NAMALWA (cell line): ENCODE measurements around the gene AMFR.
A peak's percentile ranks its signal among the peaks of the same experiment; 100 is the strongest.

ENCODE experiments used
- DNase-seq: peaks from one replicate; pipeline ENCODE4 v3.0.0-alpha.2; 2015; ENCODE audit warnings: low spot score

The AMFR gene

DNA sequence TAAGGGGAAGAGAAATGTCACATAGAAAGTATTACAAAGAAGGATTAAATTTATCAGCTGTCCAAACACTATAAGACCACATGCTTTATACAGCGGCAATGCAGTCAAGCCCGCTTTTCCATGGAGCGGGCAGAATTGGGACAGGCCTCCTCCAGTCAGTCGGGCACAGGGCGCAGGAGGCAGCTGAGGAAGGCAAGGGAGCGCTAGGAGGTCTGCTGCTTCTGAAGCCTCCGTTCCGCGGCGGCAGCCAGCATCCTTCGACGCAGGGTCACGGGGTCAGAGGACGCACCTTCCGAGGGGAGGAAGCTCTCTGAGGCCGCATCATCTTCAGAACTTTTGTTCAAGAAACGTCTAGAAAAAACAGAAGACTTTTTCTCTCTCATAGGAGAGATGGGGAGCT is 62.6 kb downstream of the AMFR start:
- DNase-seq = no peak

DNA sequence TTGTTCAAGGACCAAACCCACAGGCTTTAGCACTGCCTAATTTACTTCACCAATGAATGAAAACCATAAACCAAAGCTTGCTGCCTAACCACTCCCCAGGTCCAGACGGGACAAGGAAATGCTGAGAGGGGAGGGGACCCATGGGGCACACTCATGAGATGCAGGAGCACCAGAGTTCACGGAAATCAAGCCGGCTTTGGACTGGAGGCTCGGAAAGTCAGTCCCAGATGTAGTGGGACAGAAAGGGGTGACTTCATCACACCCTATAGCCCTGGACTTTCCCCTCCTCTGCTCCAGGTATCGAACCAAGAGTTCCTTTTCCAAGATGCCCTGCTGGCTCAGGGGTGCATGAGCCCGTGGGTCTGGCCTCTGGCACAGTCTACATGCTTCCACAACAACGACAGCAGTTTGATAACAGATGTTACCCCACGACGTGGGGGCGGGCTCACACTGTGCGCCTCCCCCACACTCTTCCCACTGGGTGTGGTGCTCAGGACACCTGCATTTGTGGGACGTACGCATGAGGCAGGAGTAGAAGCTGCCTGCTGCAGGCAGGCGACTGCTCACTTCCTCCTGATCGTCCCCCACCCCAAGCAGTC is 63.2 kb downstream of the AMFR start:
- DNase-seq = no peak

DNA sequence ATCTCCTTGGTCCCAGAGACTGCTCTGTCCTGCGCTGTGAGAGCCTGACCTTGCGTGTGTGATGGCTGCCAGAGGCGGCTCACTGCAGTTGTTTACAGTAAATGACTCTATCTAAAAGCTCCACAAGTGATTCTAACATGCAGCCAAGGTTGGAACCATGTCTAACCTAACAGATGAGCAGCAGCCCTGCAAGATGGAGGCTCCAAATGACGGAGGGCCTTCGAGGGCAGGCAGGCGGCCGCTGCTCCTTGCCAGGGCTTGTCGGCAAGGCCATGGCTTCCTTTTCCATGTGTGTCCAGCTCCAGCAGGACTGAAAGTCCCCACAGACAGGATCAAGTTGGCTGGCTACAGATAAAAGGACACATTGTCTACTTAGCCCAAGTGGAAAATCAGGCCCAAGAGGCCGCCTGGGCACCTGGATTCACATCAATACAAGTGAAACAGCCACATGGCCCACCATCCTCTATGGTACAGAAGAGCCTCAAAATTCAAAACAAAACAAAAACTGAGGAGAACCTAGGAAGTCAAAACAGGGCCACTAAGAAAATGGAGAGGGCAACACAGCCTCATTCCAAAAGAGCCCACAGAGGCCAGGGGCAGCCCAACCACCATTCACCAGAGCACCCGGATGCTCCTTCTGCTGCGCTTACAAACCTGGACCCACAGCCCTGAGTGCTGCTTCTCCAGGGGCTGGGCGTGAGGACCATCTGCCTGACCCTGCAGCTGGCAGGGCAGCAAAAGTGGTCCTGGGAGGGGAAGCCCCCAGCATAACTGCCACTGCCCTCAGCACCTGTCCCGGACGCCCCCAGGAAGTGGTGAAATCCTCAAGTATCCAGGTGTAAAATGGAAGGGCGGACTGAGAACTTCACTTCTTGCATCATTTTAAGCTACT is 65.0 kb downstream of the AMFR start:
- DNase-seq = no peak

DNA sequence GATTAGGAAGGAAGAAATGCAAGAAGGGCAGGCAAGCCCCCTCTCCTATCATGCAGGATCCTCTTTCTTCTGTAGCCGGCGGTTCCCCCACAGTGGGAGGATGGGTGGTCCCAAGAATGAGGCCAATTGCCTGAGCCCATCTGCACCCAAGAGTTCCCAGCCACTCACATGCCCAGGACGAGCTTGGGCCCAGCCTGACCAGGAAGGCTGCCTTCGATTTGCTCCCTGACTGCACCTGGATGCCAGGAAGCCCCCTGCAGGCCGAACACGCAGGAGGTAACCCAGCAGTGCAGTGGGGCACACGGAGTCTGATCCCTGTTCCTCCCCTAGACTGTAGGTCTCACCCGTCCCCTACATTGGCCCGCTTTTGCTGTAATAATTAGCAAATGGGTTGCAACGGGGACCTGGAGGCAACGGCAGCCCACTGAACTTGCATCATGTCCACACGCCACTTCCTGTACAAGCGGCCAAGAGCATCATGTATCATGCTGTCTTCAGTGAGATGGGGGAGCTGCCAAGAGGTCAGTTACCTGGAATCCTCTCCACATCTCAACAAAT is 67.5 kb downstream of the AMFR start:
- DNase-seq = no peak

DNA sequence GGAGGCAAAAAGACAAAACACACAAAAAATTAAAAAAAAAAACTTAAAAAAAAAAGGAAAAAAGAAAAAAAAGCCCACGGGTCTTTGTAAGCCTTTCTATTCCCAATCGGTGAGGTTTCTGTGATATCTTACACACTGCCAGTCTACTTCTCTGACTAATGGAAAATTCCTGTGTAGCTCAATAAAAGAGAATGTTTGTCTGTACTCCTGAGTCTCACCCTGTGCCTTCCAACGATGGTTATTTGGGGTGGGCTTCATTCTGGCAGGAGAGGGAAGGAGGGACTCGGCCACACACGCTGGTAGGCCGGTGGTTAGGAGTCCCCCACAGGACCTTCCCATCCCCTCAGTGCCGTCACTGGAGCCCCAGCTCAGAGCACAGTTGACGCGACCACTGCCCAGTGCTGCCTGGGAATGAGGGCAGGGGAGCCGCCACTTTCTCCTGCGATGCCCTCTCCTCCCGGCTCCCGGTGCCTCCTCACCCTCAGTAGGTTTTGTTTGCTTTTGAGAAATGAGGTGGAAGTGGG is 68.0 kb downstream of the AMFR start:
- no peak for DNase-seq

DNA sequence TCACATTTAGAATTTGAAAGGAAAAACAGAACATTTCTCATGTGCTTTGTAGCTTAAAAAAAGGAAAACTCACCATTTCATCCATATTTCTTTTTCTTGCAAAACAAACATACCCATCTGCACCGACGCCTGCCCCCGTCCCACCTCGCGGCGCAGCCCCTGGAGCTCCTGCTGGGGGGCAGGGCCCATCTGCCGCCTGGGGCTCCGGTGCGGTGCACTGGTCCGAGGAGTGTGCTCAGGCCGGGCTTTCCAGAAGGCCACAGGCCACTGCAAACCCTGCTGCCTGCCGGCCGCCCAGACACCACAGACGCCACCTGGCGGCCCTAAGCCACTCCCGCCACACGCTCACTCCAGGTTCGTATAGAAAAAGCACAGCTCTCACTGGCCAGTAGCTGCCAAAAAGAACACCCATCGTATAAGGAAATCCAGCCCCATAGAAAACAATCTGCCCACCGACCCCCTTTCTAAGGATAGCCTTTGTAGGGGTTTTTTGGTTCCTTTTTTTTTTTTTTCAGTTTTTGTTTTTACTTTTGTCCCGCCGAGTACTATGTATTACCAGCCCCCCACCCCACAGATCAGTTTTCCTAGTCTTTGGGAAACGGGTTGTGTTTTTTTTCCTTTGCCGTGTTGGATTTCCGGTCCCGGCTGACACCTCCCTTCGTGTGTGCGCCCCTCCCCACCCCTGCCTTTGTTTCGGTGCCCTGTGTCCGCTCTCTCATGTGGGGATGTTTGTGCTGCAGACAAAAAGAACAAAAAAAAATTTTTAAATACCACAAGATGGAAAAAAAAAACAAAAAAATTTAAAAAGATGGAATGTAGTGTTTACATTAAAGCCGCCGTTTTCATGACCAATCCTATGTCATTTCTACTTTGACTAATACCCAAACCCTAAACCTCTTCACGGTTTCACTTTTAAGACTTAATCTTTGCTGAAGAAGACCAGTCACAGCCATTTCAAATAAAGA is 68.8 kb downstream of the AMFR start:
- DNase-seq = peak; percentile 81

DNA sequence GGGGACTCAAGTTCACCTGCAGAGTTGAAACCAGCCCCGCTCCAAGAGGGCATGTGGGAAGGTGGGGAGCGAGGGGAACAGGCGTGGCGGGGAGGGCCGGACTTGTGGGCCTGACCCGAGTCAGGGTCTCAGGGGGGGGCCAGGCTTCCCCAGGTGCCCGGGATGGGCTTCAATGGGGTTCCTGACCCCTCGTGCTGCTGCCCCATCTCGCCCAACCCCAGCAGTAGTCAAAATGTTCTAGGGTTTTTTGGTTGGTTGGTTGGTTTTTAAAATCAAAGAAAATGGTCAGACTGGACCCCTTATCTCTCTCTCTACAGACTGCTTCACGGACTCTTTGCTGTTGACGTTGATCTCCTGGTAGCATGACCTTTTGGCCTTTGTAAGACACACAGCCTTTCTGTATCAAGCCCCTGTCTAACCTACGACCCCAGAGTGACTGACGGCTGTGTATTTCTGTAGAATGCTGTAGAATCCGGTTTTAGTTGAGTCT is 69.5 kb downstream of the AMFR start:
- DNase-seq = no peak

DNA sequence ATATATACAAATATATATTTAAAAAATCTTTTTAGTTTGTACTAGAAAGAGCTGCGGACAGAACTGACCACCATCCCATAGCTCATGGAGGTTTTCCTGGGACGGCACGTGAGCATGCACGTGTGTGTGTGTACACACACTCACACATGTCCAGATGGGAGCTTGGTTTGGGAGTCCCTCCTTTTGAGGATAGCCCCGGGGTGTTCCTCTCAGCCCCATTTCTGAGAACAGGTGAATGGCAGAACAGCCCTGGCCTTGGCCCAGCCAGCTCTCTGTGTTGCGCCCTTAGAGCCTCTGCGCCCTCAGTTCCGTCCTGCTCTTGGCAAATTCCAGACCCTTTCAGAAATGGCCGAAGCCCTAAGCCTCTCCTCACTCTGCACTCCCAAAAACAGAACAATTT is 70.1 kb downstream of the AMFR start:
- no peak for DNase-seq

DNA sequence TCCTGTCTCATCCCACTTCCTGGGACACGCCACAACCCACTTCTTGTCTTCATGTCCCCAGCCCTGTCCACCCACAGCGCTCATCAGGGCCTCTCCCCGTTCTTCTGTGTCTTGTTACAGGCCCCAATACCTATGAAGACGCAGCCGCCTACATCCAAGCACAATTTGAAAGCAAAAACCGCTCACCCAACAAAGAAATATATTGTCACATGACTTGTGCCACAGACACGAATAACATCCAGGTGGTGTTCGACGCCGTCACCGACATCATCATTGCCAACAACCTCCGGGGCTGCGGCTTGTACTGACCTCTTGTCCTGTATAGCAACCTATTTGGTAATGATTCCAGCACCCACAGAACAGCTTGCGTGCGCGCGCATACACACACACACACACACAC is 70.6 kb downstream of the AMFR start:
- DNase-seq = no peak

DNA sequence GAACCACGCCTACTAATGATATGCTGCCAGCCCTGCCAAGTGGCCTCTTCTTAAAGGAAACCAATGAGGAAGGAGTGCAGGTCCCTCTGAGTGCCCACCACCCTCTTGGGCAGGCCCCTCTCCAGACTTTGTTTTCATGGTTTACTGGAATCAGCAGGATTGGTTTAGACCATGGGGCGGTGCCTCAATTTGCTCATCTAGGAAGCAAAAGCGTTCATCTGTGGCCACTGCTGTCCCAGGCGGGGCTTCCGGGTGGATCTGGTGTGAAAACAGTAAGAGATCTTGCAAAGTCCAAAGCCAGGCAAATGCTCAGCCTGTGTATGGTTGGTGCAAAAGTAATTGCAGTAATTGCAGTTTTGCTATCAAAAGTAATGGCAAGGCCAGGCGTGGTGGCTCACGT is 71.3 kb downstream of the AMFR start:
- no peak for DNase-seq

DNA sequence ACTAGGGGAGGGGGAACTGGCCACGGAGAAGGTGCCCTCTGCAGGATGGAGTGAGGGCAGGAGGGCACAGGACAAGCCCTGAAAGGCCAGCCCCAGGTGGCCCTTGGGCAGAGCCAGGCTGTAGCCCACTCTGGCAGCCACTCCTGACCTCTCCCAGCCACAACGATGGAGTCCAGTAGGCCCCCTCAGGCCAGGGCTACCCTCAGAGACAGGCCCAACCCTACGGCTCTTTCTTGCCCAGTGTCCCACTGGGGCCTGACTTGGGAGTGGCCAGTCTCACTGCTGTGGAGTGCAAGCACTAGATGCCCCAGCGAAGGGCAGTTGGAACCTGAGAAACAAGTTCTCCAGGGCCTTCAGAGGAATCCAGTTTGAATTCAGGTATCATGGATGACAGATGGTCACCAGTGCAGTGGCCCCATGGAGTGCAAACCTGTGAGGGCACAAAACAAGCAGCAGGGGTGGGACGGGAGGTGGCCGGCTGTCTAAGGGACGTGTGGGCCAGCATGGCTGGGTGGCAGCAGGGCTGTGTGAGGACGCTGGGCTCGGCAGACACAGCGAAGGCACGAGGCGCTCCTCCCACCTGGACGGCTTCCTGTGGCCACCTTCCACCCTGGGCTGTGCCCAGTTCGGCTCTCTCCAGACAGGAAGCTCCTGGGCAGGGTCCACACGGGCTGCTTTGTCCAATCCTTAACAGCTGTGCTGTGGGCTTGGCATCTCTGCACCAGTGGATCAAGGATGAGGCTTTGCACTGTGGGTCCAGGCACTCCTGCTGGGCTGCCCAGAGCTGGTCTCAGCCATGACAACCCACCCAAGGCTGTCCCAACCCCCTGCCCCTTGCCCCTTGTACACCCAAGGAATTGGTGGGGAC is 72.1 kb downstream of the AMFR start:
- no peak for DNase-seq

DNA sequence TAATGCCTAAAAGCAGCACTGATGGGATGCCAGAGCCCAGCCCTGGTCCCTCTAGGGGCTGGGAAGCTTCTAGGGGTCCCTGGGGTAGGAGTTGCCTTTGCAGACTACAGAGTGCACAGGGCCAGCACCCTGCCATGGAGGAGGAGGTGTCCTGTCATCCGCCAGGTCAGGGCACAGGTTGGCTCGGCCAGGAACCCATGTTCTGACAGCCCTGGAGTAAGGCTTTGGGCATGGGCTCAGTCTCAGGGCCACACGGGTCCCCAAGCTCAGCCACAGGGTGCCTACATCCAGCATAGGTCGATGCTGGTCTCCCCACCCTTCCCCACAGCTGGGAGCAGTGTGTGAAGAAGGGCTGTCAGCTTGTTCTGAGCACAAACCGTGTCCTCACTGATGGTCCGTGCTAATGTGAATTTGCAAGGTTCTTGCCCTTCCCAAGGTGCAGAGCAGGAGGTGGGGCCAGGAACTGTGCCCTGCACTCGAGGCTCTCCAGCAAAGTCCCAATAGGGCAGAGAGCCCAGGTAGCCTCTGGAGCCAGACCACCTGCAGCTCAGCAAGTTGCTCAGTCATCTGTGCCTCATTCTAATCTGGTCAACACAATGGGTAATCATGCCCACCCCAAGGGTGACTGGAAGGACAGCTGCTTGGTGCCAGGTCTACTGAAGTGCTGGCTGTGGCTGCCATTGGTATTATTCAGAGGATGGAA is 72.8 kb downstream of the AMFR start:
- no peak for DNase-seq

DNA sequence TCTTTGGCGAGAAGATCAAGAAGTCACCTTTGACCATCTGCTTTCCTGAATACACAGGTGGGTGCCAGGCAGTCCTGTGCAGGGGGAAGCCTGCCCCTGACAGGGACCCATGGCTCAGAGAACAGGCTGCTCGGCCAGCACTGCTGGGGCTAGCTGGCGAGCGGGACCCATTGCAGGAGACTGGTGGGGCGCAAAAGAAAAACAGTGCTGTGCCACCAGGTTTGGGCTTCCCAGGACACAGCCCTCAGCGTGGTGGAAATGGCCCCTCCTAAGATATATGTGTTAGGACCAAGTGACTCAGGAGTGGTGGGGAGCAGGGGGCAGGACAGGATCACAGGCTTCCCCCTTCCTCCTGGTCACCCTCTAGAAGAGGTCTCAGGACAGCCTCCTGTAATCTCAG is 73.9 kb downstream of the AMFR start:
- DNase-seq = no peak

DNA sequence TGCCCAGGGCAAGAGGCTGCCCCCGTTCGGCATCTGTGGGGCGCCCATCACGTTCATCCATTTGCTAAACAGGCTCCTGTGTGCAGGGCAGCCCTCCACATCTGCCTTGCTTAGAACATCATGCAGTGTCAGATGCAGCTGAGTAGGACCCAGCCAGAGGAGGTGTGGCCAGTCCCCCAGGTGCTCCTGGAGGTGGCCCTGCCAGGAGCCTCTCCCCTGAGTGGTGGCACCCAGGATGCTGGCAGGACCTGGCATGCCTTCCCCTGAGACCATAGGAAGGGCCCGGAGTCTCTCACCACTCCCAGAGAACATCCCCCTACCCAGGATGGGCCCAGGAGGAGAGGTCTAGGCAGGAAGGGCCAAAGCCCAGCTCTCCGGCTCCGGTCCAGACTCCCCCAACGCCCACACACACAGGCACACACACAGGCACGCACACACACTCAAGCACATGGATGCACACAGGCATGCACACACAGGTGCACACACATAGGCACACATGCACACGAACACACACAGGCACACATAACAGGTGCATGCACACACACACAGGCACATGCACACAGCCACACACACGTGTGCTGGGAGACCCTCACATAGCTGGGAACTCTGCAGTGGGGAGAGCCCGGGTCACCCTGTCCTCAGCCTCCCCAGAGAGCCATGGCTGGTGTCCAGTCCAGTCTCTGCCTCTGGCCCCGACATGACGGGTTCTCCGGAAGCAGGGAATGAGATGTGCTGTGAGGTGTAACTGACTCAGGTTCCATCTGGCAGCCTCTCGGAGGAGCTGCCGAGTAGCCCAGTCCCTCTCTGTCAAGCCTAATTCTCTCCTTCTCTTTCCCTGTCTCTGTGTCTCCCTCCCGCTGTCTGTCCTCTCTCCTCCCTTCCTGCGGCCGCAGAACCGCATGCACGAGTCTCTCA is 74.6 kb downstream of the AMFR start:
- DNase-seq = no peak

DNA sequence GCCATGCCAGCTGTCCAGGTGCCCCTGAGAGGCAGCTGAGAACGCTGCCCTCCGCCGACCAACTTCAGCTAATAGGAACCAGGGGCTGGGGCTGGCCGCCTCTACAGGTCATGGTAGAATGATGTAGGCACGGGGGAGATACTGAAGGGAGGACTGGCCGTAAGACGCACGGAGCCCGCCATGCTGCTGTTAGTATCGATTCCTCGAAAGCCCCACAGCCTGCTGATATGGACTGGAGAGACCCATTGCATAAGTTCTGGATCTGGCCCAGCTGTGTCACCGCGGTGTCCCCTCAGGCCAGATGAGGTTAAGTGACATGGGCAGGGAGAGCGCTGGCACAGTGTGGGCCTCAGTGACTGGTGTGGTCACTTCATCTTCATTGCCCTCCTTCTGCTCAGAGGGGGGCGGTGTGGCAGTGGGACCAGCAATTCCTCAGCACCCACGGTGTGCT is 75.6 kb downstream of the AMFR start:
- no peak for DNase-seq

DNA sequence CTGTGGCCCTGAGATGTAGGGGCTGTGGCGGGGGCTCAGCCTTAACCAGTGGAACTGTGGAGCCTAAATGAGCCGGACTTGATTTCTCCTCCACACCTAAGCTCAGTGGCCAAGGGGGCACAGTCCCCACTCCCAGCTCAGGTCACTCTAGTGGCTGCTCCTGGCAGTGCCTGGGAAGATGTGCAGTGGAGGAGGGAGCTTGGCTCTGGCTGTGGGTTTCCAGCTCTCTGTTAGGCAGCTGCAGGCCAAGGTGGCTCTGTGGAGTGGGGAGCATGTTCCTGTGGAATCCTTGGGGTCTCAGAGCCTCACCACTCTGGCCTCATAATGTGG is 76.3 kb downstream of the AMFR start:
- no peak for DNase-seq

DNA sequence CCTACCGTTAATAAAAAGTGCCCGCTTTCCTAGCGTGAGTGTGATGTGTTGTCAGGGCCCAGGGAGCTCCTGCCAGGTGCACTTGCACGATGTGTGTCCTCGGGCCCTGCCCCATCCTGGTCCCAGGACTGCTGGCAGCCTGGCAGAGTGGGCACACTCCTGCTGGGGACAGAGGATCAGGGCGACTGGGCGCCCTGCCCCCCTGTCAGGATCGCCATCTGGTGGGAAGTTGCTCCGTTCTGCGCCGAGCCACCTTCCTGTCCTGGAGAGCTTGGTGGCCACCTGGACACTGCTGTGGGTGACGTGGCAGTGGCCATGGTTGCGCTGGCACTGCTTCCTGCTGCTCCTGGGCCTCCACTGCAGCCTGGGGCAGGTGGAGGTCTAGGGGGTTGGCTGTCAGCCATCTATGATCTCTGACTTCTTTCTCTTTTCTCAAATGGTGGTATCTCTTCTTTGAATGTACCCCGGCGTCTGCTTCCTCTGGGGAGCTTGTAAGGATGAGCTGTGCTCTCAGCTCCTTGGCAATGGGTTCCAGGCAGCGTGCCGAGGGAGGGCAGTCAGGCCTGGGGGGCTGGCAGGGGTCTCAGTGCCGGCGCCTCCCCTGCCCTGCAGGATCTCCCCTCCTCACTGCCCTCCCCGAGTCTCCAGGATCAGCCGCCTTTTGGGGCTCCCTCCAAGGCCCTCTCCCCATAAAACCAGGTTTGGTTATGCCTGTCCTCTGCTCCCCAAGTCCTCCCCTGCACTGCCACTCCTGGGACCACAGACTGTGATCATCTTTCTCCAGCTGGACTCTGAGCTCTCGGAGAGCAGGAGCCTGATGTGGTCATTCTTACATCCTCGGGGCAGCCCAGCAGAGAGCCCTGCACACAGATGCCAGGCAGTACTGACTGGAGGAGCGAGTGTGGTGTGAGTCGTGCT is 76.9 kb downstream of the AMFR start:
- DNase-seq = no peak

DNA sequence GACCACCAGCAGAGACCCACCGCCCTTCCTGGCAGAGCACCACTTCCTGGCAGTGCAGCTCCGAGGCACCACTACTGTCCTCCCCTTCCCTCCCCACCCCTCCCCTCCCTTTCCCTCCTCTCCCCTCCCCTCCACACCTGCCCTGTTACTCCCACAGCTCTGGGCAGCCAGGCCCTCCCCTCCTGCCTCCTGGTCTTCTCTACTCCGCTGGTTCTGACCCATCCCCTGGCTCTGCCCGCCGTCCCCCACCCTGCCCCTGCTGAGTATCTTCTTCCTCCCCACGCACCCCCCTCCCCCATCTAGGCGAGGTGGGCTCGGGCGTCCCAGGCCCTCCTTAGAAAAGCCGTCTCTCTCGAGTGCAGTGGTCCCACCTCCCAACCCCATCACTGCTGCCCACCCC is 77.7 kb downstream of the AMFR start:
- no peak for DNase-seq
